ENCODE measurements around the gene C1orf50.

The C1orf50 gene

GRCh38 chr1:42752284-42752683 lies 14.8 kb upstream of the C1orf50 start:
- Histone ChIP-seq H3K27ac (no peak overlapping the region), H3K4me3 (no peak overlapping the region)
- no peak for TF ChIP-seq CTCF (IDR thresholded peaks at IDR 0.05)
- DNase-seq (ENCODE audit: low spot score) = no peak

GRCh38 chr1:42753070-42753469 lies 14.0 kb upstream of the C1orf50 start:
- no peak for TF ChIP-seq CTCF (IDR thresholded peaks at IDR 0.05)
- DNase-seq (ENCODE audit: low spot score) = no peak
- H3K4me3 ChIP-seq = no peak overlapping the region
- H3K27ac ChIP-seq = no peak overlapping the region

GRCh38 chr1:42756956-42757891 lies 9.8 kb upstream of the C1orf50 start:
- no peak for DNase-seq (ENCODE audit: low spot score)
- H3K27ac ChIP-seq = no peak overlapping the region
- TF ChIP-seq CTCF (IDR thresholded peaks at IDR 0.05) = peak; percentile 54
- H3K4me3 ChIP-seq = no peak overlapping the region

DNA sequence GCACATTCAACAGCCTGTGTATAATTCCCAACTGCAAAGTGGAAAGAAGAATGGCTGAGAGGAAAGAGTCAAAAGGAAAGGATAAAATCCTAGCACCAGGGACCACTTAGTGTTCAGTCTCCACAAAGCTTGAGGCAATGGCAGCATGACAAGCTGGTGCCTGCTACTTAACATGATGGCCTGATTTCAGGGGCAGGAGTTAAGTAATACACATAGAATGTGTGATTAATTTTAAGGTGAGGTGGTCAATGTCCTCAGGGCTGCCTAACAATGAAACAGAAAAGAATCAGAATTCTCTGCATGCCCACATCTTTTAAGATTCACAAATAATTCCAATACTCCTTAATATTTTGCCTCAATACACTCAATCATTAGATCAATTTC lies 9.2 kb upstream of the C1orf50 start:
- no peak for DNase-seq (ENCODE audit: low spot score)
- TF ChIP-seq CTCF (IDR thresholded peaks at IDR 0.05) = no peak
- H3K4me3 ChIP-seq = no peak overlapping the region
- no peak overlapping the region for H3K27ac ChIP-seq

DNA sequence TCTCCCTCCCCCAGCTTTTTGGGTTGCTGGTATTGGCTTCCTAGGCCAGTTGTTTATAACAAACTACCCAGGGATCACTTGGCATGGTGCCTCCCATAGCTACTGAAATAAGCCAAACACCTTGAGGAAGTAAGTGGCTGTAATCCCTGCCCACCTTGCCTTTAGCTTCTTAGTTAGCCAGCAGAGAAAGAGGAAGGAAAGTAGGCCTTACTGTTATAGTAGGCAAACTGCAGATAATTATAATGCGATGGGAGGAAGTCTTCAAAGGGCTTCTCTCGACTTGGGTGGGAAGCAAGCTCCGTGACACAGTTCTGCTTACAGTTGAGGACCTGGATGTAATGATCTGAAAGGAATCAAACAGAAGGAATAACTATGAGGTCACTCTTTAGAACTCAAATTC lies 8.4 kb upstream of the C1orf50 start:
- no peak for DNase-seq (ENCODE audit: low spot score)
- Histone ChIP-seq H3K4me3 (no peak overlapping the region), H3K27ac (no peak overlapping the region)
- no peak for TF ChIP-seq CTCF (IDR thresholded peaks at IDR 0.05)

GRCh38 chr1:42759114-42759513 lies 7.9 kb upstream of the C1orf50 start:
- no peak for TF ChIP-seq CTCF (IDR thresholded peaks at IDR 0.05)
- DNase-seq (ENCODE audit: low spot score) = no peak
- Histone ChIP-seq H3K4me3 (no peak overlapping the region), H3K27ac (no peak overlapping the region)

DNA sequence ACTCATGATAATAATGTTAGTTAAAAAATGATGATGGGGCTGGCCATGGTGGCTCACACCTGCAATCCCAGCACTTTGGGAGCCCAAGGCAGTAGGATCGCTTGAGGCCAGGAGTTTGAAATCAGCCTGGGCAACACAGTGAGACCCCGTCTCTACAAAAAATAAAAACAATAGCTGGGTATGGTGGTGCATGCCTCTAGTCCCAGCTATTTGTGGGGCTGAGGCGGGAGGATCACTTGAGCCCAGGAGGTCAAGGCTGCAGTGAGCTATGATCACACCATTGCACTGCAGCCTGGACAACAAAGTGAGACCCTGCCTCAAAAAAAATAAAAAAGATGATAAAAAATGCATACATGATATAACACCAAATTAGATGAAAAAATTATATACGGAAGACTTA lies 5.5 kb upstream of the C1orf50 start:
- DNase-seq (ENCODE audit: low spot score) = no peak
- no peak overlapping the region for H3K27ac ChIP-seq
- no peak overlapping the region for H3K4me3 ChIP-seq
- no peak for TF ChIP-seq CTCF (IDR thresholded peaks at IDR 0.05)
